GM06990 (cell line): Measurements from ENCODE around the gene KIAA1671.
"Not testable (repeated sequence)": the region's sequence is repeated elsewhere in the genome, so short reads cannot be mapped to it uniquely, and the experiment has no call there.

Experiments used
- DNase-seq: peaks from one replicate; pipeline ENCODE4 v3.0.0-alpha.2; 2011; ENCODE audit not compliant: insufficient read length; ENCODE audit errors: extremely low read depth
- H3K27me3 ChIP-seq: replicated peaks from 2 replicates; pipeline ENCODE4 v1.6.0; 2011; ENCODE audit warnings: low read length; ENCODE audit not compliant: control insufficient read depth, insufficient read depth
- H3K36me3 ChIP-seq: 2 replicates; pipeline ENCODE4 v1.5.1; 2011; ENCODE audit warnings: low read length; ENCODE audit not compliant: control insufficient read depth, insufficient read depth
- H3K4me3 ChIP-seq: replicated peaks from 2 replicates; pipeline ENCODE4 v1.5.1; 2011; ENCODE audit warnings: low read depth, mild to moderate bottlenecking, control low read depth, low read length
- TF ChIP-seq, protein P1 (sequence below): IDR thresholded peaks from 2 replicates; pipeline ENCODE4 v1.5.1; 2011; ENCODE audit warnings: low read length, control low read depth, mild to moderate bottlenecking, inconsistent platforms; ENCODE audit not compliant: insufficient read depth, poor library complexity, severe bottlenecking

KIAA1671 gene

GRCh38 chr22:25200967-25201366, 248.5 kb downstream of the KIAA1671 start:
- no peaks in the 10 kb centered on the region for H3K36me3 ChIP-seq
- no peak for DNase-seq
- no peak overlapping the region for H3K4me3 ChIP-seq
- TF ChIP-seq, protein P1, sequence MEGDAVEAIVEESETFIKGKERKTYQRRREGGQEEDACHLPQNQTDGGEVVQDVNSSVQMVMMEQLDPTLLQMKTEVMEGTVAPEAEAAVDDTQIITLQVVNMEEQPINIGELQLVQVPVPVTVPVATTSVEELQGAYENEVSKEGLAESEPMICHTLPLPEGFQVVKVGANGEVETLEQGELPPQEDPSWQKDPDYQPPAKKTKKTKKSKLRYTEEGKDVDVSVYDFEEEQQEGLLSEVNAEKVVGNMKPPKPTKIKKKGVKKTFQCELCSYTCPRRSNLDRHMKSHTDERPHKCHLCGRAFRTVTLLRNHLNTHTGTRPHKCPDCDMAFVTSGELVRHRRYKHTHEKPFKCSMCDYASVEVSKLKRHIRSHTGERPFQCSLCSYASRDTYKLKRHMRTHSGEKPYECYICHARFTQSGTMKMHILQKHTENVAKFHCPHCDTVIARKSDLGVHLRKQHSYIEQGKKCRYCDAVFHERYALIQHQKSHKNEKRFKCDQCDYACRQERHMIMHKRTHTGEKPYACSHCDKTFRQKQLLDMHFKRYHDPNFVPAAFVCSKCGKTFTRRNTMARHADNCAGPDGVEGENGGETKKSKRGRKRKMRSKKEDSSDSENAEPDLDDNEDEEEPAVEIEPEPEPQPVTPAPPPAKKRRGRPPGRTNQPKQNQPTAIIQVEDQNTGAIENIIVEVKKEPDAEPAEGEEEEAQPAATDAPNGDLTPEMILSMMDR: no peak
- H3K27me3 ChIP-seq: peaks cover 1% of the 10 kb centered on the region; the same call in 1 of the 2 replicates

GRCh38 chr22:25201557-25202273, 249.2 kb downstream of the KIAA1671 start:
- peaks cover 1% of the 10 kb centered on the region; the same call in 1 of the 2 replicates for H3K27me3 ChIP-seq
- no peak for DNase-seq
- TF ChIP-seq, protein P1: no peak
- no peak overlapping the region for H3K4me3 ChIP-seq
- H3K36me3 ChIP-seq: no peaks in the 10 kb centered on the region

DNA sequence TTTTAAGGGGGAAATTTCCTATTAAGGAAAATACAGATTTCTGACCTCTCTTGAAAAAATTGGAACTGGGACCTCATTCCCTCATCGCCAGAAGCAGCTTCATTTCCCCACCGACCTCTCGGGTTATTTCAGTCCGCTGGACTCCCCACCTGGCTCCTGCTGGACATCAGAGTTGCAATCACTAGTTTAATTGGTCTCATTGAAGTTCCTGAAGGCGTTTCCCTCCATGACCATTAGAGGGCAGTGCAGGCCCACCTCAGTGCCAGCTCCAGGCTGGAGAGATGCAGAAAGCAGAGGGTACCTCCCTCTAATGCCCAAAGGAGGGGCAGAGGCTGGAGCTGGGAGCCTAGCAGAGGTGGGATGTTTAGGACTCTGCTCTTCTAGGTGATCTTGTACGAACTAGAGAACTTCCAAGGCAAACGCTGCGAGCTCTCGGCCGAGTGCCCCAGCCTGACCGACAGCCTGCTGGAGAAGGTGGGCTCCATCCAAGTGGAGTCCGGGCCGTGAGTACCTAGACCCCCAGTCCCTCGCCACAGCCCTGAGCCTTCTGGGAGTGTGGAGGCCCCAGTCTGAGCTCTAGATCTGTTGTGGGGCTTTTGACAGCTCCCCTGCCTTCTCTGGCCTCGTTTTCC, 249.9 kb downstream of the KIAA1671 start:
- peaks cover 1% of the 10 kb centered on the region; the same call in 1 of the 2 replicates for H3K27me3 ChIP-seq
- H3K4me3 ChIP-seq: no peak overlapping the region
- TF ChIP-seq, protein P1: peak; percentile 91
- H3K36me3 ChIP-seq: no peaks in the 10 kb centered on the region
- DNase-seq: no peak

- TF ChIP-seq, protein P1: no peak
- Histone ChIP-seq H3K27me3 (peaks cover 1% of the 10 kb centered on the region; the same call in 1 of the 2 replicates), H3K36me3 (no peaks in the 10 kb centered on the region), H3K4me3 (no peak overlapping the region)
- DNase-seq: no peak
Observed at GRCh38 chr22:25203082-25203481, 250.6 kb downstream of the KIAA1671 start.

GRCh38 chr22:25204547-25204946, 252.0 kb downstream of the KIAA1671 start:
- H3K36me3 ChIP-seq, DNase-seq, H3K27me3 ChIP-seq, H3K4me3 ChIP-seq: not testable (repeated sequence)

GRCh38 chr22:25205847-25206246, 253.3 kb downstream of the KIAA1671 start:
- no peaks in the 10 kb centered on the region for H3K36me3 ChIP-seq
- TF ChIP-seq, protein P1: no peak
- DNase-seq: no peak
- H3K4me3 ChIP-seq: no peak overlapping the region
- peaks cover 1% of the 10 kb centered on the region; the same call in 1 of the 2 replicates for H3K27me3 ChIP-seq
